HUES64 (cell line): Measurements from ENCODE around the gene CAST. TPM values are rescaled to one million over a fixed set of nuclear protein-coding genes. Genes with fewer than 3 reads are reported as not detected.
"Not testable (repeated sequence)": the region's sequence is repeated elsewhere in the genome, so short reads cannot be mapped to it uniquely, and the experiment has no call there.

ENCODE experiments used
- H3K27ac ChIP-seq: 2 replicates; pipeline ENCODE4 v1.7.0; 2013; ENCODE audit warnings: low read depth, low read length, inconsistent platforms
- H3K27me3 ChIP-seq: 2 replicates; pipeline ENCODE4 v1.6.1; 2013; ENCODE audit warnings: mild to moderate bottlenecking, low read length; ENCODE audit not compliant: insufficient read depth
- H3K36me3 ChIP-seq: 2 replicates; pipeline ENCODE4 v1.6.1; 2013; ENCODE audit warnings: mild to moderate bottlenecking, low read length; ENCODE audit not compliant: insufficient read depth
- H3K4me1 ChIP-seq: 2 replicates; pipeline ENCODE4 v1.6.1; 2013; ENCODE audit warnings: mild to moderate bottlenecking, low read length, moderate library complexity; ENCODE audit not compliant: insufficient read depth
- H3K4me3 ChIP-seq: 2 replicates; pipeline ENCODE4 v1.5.1; 2013; ENCODE audit warnings: mild to moderate bottlenecking, low read length, moderate library complexity
- H3K9ac ChIP-seq: 2 replicates; pipeline ENCODE4 v1.6.1; 2013; ENCODE audit warnings: mild to moderate bottlenecking, low read depth, low read length
- H3K9me3 ChIP-seq: 2 replicates; pipeline ENCODE4 v1.6.1; 2013; ENCODE audit warnings: low read depth, low read length; ENCODE audit not compliant: insufficient read depth
- WGBS: fragments of 150-250, 120-280 bp; methylation state at CpG from one replicate; pipeline ENCODE4 v1.1.7; 2013; ENCODE audit warnings: missing lambda C conversion rate; 5-methylcytosine and 5-hydroxymethylcytosine counted together
- polyA plus RNA-seq, 2 experiments: library from polyadenylated mRNA; stranded (reverse); fragments of 50-300 nt; gene quantifications; one replicate each; pipeline ENCODE4 v1.2.3, GENCODE V29; 2013

CAST gene, protein sequence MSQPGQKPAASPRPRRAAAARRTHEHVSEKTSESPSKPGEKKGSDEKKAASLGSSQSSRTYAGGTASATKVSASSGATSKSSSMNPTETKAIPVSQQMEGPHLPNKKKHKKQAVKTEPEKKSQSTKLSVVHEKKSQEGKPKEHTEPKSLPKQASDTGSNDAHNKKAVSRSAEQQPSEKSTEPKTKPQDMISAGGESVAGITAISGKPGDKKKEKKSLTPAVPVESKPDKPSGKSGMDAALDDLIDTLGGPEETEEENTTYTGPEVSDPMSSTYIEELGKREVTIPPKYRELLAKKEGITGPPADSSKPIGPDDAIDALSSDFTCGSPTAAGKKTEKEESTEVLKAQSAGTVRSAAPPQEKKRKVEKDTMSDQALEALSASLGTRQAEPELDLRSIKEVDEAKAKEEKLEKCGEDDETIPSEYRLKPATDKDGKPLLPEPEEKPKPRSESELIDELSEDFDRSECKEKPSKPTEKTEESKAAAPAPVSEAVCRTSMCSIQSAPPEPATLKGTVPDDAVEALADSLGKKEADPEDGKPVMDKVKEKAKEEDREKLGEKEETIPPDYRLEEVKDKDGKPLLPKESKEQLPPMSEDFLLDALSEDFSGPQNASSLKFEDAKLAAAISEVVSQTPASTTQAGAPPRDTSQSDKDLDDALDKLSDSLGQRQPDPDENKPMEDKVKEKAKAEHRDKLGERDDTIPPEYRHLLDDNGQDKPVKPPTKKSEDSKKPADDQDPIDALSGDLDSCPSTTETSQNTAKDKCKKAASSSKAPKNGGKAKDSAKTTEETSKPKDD
- 26.1 TPM for polyA plus RNA-seq (2013, experiment 1 of 2)
- polyA plus RNA-seq (2013, experiment 2 of 2) = 37.7 TPM

DNA sequence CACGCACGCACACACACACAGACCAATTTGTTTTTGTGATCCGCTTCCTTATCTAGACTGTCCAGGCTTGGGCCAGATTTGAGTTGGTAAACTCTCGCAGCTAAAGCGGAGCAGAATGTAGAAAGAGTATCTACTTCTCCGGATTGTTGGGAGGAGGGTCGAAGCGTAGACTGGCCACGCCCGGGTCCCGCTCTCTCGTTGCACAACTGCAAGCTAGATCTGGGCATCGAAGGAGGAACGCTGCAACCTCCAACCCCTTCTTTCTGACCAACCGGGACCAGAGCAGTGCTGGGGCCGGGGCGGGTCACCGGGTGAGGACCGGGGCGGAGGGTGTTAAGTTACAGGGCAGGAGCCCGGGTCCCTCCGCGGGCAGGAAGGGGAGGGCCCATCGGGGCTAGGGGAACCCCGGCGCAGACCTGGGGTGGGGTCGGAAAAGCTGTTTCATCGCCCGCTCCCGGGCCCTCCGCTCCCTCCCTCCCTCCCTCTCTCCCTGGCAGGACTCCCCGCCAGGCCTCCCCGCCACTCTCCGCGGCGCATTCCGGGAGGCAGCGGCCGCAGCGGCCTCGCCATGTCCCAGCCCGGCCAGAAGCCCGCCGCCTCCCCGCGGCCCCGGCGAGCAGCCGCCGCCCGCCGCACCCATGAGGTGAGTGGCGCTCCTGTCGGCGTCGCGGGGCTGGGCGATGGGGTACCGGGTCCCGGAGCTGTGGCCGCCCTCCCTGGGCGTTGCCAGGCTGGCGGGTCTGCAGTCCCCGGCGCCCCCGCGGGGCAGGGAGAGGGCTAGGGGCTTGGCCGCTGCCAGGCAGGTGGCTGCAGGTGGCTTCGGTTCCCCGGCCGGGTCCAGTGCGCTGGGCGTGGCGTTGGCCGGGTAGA is at the start of gene CAST:
Gene CAST, plus strand, starts transcription at position 522 of the 870 bp plus-strand sequence. Its CDS starts 47 bp downstream, at position 569.
- WGBS = under 1% methylated on average over 75 of the region's 75 CpGs
- Histone ChIP-seq H3K27ac (no peak within 1 kb of the TSS), H3K4me1 (peaks cover 5% of the 10 kb centered on the region; the same call in 1 of the 2 replicates)

DNA sequence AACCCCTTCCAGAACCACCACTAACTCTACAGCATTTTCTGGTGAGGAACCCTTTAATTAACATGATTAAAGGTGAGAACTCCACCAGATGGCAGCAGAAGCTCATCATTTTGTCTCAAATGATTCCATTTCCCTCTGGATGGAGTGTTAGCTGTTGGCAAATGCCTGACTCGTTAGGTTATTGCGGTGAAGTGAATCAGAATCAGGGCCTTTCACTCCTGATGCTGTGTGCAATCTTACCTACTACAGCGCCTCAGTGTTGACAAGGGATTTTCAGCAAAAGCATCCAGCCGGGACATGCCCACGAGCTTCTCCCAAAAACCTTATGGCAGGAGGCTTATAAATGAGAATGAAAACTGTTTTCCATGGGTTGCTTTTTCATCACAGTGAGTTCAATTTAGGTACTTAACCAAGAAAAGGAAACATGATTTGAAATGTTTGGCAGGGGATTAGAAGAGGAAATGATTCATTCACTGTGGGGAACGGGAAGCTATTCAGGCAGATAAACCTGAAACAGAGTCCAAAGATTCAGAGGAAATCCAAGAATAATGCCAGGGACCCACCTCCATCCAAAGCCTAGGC is 48.0 kb upstream of the CAST start:
- H3K9me3 ChIP-seq = peaks cover 6% of the 10 kb centered on the region
- no peak overlapping the region for H3K4me3 ChIP-seq
- H3K4me1 ChIP-seq = peaks cover 5% of the 10 kb centered on the region
- 48% methylated on average over 6 of the region's 6 CpGs for WGBS
- H3K27ac ChIP-seq = no peak overlapping the region
- H3K27me3 ChIP-seq = no peaks in the 10 kb centered on the region
- H3K36me3 ChIP-seq = no peaks in the 10 kb centered on the region
- H3K9ac ChIP-seq = no peak overlapping the region

More for the DNA sequence above, at the start of gene CAST:
- no peaks in the 10 kb centered on the region for H3K36me3 ChIP-seq
- peak within 1 kb of the TSS; percentile 99 for H3K4me3 ChIP-seq
- H3K9ac ChIP-seq = peak within 1 kb of the TSS; percentile 41
- H3K27me3 ChIP-seq = peaks cover 45% of the 10 kb centered on the region
- H3K9me3 ChIP-seq = no peaks in the 10 kb centered on the region

DNA sequence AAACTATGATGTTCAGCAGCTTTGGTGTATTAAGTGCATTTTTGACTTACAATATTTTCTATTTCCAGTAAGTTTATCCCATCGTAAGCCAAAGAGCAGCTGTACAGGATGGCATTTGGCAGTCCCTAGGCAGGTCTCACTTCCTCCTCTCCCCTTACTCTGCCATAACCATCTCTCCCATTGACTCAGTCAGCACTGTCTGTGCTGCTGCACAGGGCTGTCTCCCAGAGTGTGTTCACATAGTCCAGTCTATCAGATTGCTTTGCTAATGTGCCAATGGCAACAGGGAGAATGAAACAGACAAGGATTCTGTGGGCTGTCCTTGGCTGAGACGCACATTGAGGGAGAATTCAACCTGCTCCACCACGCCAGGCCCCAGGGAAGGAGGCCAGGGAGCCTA is 47.0 kb upstream of the CAST start:
- no peak overlapping the region for H3K9ac ChIP-seq
- H3K9me3 ChIP-seq = peaks cover 6% of the 10 kb centered on the region
- H3K36me3 ChIP-seq = no peaks in the 10 kb centered on the region
- no peak overlapping the region for H3K4me3 ChIP-seq
- H3K27me3 ChIP-seq = no peaks in the 10 kb centered on the region
- no peak overlapping the region for H3K27ac ChIP-seq
- H3K4me1 ChIP-seq = peaks cover 5% of the 10 kb centered on the region
- 96% methylated on average over 3 of the region's 3 CpGs for WGBS

DNA sequence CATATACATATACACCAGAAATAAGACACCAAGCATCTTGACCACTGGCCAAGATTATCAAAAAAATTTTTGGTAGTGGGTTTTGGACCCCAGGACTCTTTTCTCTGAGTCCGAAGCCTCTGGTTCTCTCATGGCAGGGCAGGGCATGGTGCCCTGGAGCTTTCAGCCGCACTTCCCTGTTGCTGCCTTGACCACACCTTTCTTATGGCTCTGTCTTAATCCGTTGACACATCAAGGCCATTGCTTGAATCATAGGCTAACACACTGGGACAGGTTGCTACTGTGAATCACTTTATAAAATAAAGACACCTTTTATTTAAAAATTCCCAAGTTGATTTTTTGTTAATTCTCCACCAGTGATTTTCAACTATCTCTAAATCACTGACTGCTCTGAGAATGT is 45.4 kb upstream of the CAST start:
- Histone ChIP-seq H3K27me3 (no peaks in the 10 kb centered on the region), H3K4me1 (peaks cover 5% of the 10 kb centered on the region), H3K27ac (no peak overlapping the region), H3K4me3 (no peak overlapping the region), H3K36me3 (no peaks in the 10 kb centered on the region), H3K9me3 (peaks cover 6% of the 10 kb centered on the region), H3K9ac (no peak overlapping the region)
- 95% methylated on average over 3 of the region's 3 CpGs for WGBS

DNA sequence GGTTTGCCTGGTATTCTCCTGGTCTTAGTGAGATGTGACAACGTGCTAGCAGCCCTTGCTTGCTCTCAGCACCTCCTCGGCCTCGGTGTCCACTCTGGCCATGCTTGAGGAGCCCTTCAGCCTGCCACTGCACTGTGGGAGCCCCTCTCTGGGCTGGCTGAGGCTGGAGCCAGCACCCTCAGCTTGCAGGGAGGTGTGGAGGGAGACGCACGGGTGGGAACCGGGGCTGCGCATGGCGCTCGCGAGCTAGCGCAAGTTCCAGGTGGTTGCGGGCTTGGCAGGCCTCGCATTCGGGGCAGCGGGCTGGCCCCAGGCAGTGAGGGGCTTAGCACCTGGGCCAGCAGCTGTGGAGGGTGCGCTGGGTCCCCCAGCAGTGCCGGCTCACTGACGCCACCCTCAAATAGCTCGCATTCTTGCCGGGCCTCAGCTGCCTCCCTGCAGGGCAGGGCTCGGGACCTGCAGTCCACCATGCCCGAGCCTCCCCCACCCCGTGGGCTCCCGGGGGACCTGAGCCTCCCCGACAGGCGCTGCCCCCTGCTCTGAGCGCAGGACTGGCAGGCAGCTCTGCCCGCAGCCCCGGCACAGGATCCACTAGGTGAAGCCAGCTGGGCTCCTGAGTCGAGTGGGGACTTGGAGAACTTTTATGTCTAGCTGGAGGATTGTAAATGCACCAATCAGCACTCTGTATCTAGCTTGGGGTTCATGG is 43.7 kb upstream of the CAST start:
- H3K27me3 ChIP-seq, H3K36me3 ChIP-seq, H3K9me3 ChIP-seq, H3K27ac ChIP-seq, H3K4me1 ChIP-seq, H3K9ac ChIP-seq, H3K4me3 ChIP-seq: not testable (repeated sequence)
- WGBS = 96% methylated on average over 30 of the region's 30 CpGs

DNA sequence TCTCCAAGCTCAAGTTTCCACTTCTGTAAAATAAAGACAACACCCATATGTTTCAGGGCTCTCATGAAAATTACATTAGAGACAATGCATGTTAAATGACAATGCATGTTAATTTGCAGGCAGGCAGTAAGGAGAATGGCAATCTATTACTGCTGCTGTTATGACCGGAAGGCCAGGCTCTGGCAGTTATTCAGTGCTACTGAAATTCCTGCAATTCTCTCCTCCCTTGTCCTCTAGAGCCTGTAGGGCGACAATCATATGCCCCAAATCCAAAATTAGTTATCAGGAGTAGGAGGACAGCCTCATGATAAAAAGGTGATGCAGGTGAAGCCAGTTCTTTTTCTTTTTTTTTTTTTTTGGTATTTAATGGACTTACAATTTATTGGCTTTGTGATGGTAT is 42.2 kb upstream of the CAST start:
- H3K4me1 ChIP-seq = no peaks in the 10 kb centered on the region
- H3K4me3 ChIP-seq = no peak overlapping the region
- no peak overlapping the region for H3K27ac ChIP-seq
- H3K27me3 ChIP-seq = no peaks in the 10 kb centered on the region
- H3K9ac ChIP-seq = no peak overlapping the region
- no peaks in the 10 kb centered on the region for H3K36me3 ChIP-seq
- H3K9me3 ChIP-seq = peaks cover 6% of the 10 kb centered on the region
- 86% methylated on average over 2 of the region's 2 CpGs for WGBS

DNA sequence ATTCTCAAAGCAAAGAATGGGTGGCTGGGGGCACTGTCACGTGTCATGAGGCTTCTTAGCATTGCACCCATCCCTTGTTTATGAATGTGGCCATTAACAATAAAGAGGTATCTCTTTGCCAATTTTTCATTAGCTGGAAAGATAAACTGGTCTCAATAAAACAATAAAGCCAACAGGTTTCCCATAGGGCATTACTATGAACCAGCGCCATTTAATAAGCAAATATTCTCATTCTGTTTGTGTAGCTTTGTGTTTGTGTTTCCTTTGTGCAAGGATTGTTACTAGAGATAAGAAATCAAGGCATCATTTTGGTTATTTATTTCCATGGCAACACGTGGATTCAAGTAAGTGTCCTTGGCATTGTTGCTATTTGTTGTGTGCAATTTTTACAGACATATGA is 37.6 kb upstream of the CAST start:
- 94% methylated on average over 3 of the region's 3 CpGs for WGBS
- Histone ChIP-seq H3K36me3 (no peaks in the 10 kb centered on the region), H3K27ac (no peak overlapping the region), H3K9ac (no peak overlapping the region), H3K4me3 (no peak overlapping the region), H3K9me3 (no peaks in the 10 kb centered on the region), H3K4me1 (no peaks in the 10 kb centered on the region), H3K27me3 (no peaks in the 10 kb centered on the region)

DNA sequence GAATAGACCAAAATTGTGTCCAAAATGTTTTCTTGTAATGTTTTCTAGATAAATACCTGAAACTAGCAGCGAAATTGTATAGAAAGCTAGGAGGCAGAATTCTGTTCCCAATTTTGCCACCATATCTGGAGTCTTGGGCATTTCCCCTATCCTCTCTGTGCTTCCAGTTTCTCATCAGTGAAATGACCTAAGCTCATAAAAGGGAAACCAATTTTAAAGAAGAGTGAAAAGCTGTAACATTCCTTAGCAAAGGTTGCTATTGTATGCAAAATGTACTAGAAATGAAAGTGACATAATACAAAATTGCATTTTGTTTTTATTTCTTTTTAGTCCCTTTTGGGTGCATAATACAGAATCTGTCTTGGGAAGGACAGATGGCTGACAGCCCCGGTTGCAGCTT is 36.8 kb upstream of the CAST start:
- no peaks in the 10 kb centered on the region for H3K4me1 ChIP-seq
- H3K36me3 ChIP-seq = no peaks in the 10 kb centered on the region
- no peak overlapping the region for H3K9ac ChIP-seq
- no peak overlapping the region for H3K27ac ChIP-seq
- WGBS = 89% methylated on average over 2 of the region's 2 CpGs
- no peaks in the 10 kb centered on the region for H3K9me3 ChIP-seq
- H3K4me3 ChIP-seq = no peak overlapping the region
- H3K27me3 ChIP-seq = no peaks in the 10 kb centered on the region

DNA sequence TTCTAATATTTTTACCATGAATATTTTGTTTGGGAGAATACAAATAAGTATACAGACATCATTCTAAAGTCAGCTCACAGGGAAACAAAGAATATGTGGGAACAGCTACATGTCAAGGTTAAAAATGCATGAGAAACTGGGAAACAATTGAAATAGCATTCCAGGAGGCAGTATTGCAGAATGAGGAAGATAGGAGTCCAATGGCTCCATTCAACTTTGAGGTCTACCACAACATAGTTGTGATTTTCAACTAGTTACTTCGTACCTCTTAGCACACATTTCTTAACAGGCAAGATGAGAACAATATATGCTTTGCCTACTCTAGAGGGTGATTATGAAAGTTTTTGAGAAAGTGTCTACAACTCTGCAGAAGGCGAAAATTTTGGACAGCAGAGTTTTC is 35.2 kb upstream of the CAST start:
- no peak overlapping the region for H3K9ac ChIP-seq
- H3K36me3 ChIP-seq = no peaks in the 10 kb centered on the region
- no peaks in the 10 kb centered on the region for H3K9me3 ChIP-seq
- no peaks in the 10 kb centered on the region for H3K4me1 ChIP-seq
- H3K4me3 ChIP-seq = no peak overlapping the region
- no peaks in the 10 kb centered on the region for H3K27me3 ChIP-seq
- 100% methylated on average over 2 of the region's 2 CpGs for WGBS
- no peak overlapping the region for H3K27ac ChIP-seq

DNA sequence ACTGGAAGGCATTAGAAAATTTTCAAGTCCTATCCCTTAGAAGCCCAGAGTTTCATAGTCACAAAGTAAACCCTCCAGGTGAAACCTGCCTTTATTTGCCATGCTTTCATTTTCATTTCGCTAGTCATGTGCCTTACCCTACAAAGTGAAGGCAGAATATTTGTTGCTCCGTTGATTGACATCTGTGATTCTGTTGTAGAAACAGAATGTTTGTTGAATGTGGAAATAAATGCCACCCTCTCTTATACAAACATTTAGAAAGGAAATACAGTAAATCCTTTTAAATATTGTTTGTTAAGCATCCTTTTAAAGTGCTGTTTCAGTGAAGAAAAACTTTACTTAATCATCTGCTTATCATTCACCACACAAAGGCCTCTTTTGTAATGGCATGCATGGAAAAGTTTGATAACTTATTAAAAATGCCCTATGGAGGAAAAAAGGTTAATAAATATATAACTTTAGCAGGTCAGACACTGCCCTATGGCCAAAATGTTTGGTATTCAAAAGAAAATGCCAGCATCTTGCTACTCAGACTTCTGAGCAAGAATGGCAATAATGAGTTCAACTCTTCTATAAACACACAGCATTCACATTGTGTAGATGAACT is 34.3 kb upstream of the CAST start:
- WGBS = 87% methylated on average over 2 of the region's 2 CpGs
- Histone ChIP-seq H3K9ac (no peak overlapping the region), H3K36me3 (no peaks in the 10 kb centered on the region), H3K9me3 (no peaks in the 10 kb centered on the region), H3K4me1 (no peaks in the 10 kb centered on the region), H3K27ac (no peak overlapping the region), H3K4me3 (no peak overlapping the region), H3K27me3 (no peaks in the 10 kb centered on the region)
